ENCODE measurements around the gene SPINT3.
"Not testable (repeated sequence)": the region's sequence is repeated elsewhere in the genome, so short reads cannot be mapped to it uniquely, and the experiment has no call there.

SPINT3 gene

GRCh38 chr20:45502561-45502960 is 12.9 kb downstream of the SPINT3 start:
- DNase-seq (ENCODE audit: low read depth), result no peak

GRCh38 chr20:45501600-45501999 is 13.8 kb downstream of the SPINT3 start:
- DNase-seq (ENCODE audit: low read depth), result no peak

GRCh38 chr20:45500022-45500421 is 15.4 kb downstream of the SPINT3 start:
- DNase-seq (ENCODE audit: low read depth), result no peak

GRCh38 chr20:45497971-45498494 is 17.4 kb downstream of the SPINT3 start:
- DNase-seq (ENCODE audit: low read depth), result no peak

- no peak for DNase-seq (ENCODE audit: low read depth)
These were observed 19.3 kb downstream of the SPINT3 start for GRCh38 chr20:45496166-45496565.

GRCh38 chr20:45495501-45495941 is 19.9 kb downstream of the SPINT3 start:
- no peak for DNase-seq (ENCODE audit: low read depth)

- DNase-seq (ENCODE audit: low read depth), result no peak
These were observed 26.3 kb downstream of the SPINT3 start for GRCh38 chr20:45489083-45489531.

GRCh38 chr20:45487231-45487635 is 28.2 kb downstream of the SPINT3 start:
- DNase-seq (ENCODE audit: low read depth), result no peak

GRCh38 chr20:45485388-45485787 is 30.0 kb downstream of the SPINT3 start:
- no peak for DNase-seq (ENCODE audit: low read depth)

GRCh38 chr20:45484676-45485075 is 30.7 kb downstream of the SPINT3 start:
- DNase-seq (ENCODE audit: low read depth), result no peak

- DNase-seq (ENCODE audit: low read depth), result no peak
These were observed 35.6 kb downstream of the SPINT3 start for GRCh38 chr20:45479822-45480221.

- not testable (repeated sequence) for DNase-seq (ENCODE audit: low read depth)
These were observed 37.8 kb downstream of the SPINT3 start for GRCh38 chr20:45477530-45478148.

- DNase-seq (ENCODE audit: low read depth), result not testable (repeated sequence)
These were observed 43.1 kb downstream of the SPINT3 start for GRCh38 chr20:45472286-45472685.

GRCh38 chr20:45470937-45471336 is 44.5 kb downstream of the SPINT3 start:
- no peak for DNase-seq (ENCODE audit: low read depth)

- no peak for DNase-seq (ENCODE audit: low read depth)
These were observed 45.0 kb downstream of the SPINT3 start for GRCh38 chr20:45470262-45470931.

- no peak for DNase-seq (ENCODE audit: low read depth)
These were observed 45.8 kb downstream of the SPINT3 start, which contains the start of gene WFDC2 for GRCh38 chr20:45469336-45470261. Gene WFDC2 (plus strand): TSS chr20:45469753. CDS start chr20:45469782, 29 bp downstream.

GRCh38 chr20:45467861-45468260 is 47.6 kb downstream of the SPINT3 start:
- DNase-seq (ENCODE audit: low read depth), result no peak

- no peak for DNase-seq (ENCODE audit: low read depth)
These were observed 48.2 kb downstream of the SPINT3 start for GRCh38 chr20:45467172-45467571.

- DNase-seq (ENCODE audit: low read depth), result no peak
These were observed 49.7 kb downstream of the SPINT3 start for GRCh38 chr20:45465491-45466266.

- DNase-seq (ENCODE audit: low read depth), result no peak
These were observed 51.7 kb downstream of the SPINT3 start for GRCh38 chr20:45463709-45464108.

GRCh38 chr20:45462711-45463509 is 52.5 kb downstream of the SPINT3 start:
- DNase-seq (ENCODE audit: low read depth), result no peak

All from stimulated activated CD8-positive, alpha-beta memory T cell treated with anti-CD3 and anti-CD28 coated beads, Interleukin-12 subunit alpha, Interleukin-12 subunit beta, amount 100 ng/mL, for 4 hours (primary cell).